GM18951 (cell line): ENCODE data around the gene NAGS.

ENCODE experiments used
- POLR2A ChIP-seq: IDR thresholded peaks from 4 replicates; pipeline ENCODE4 v1.6.1; 2011; ENCODE audit warnings: mild to moderate bottlenecking; ENCODE audit not compliant: insufficient read length, insufficient read depth; ENCODE audit errors: extremely low read depth
- in situ Hi-C: fragments of 300-500 bp; cut with MboI; formaldehyde crosslinking; loops from one replicate; pipeline ENCODE4 v1.12.0; 2022; ENCODE audit warnings: low sequenced_read_pairs, mixed read lengths, inconsistent platforms; ENCODE audit not compliant: unreplicated experiment

The NAGS gene

GRCh38 chr17:43976963-43977837 lies 27.2 kb upstream of the NAGS start:
- TF ChIP-seq POLR2A = no peak
- in situ Hi-C loops = no loop called here

GRCh38 chr17:43978078-43978477 lies 26.3 kb upstream of the NAGS start:
- in situ Hi-C loops = no loop called here
- TF ChIP-seq POLR2A = no peak

- in situ Hi-C loops = no loop called here
- no peak for TF ChIP-seq POLR2A
These were observed 25.4 kb upstream of the NAGS start for GRCh38 chr17:43979011-43979410.

- no peak for TF ChIP-seq POLR2A
These were observed 24.8 kb upstream of the NAGS start for GRCh38 chr17:43979671-43980070.

GRCh38 chr17:43982171-43982570 lies 22.3 kb upstream of the NAGS start:
- in situ Hi-C loops = no loop called here
- TF ChIP-seq POLR2A = no peak

More at GRCh38 chr17:43979671-43980070, 24.8 kb upstream of the NAGS start:
- in situ Hi-C loops = no loop called here

- no peak for TF ChIP-seq POLR2A
- in situ Hi-C loops = no loop called here
These were observed 21.3 kb upstream of the NAGS start for GRCh38 chr17:43983196-43983514.

GRCh38 chr17:43983515-43984411 lies 20.7 kb upstream of the NAGS start:
- TF ChIP-seq POLR2A = no peak
- in situ Hi-C loops = no loop called here

GRCh38 chr17:43984521-43984920 lies 19.9 kb upstream of the NAGS start:
- TF ChIP-seq POLR2A = no peak
- in situ Hi-C loops = no loop called here

- TF ChIP-seq POLR2A = no peak
- in situ Hi-C loops = no loop called here
These were observed 18.0 kb upstream of the NAGS start for GRCh38 chr17:43986225-43986981.

- TF ChIP-seq POLR2A = no peak
- in situ Hi-C loops = no loop called here
These were observed 17.0 kb upstream of the NAGS start for GRCh38 chr17:43987131-43988021.

GRCh38 chr17:43988301-43988700 lies 16.1 kb upstream of the NAGS start:
- TF ChIP-seq POLR2A = no peak
- in situ Hi-C loops = no loop called here

- in situ Hi-C loops = no loop called here
- no peak for TF ChIP-seq POLR2A
These were observed 11.8 kb upstream of the NAGS start for GRCh38 chr17:43992641-43993040.

- no peak for TF ChIP-seq POLR2A
- in situ Hi-C loops = no loop called here
These were observed 9.9 kb upstream of the NAGS start for GRCh38 chr17:43994272-43995149.
